ENCODE measurements around the gene NOG.

NOG gene

DNA sequence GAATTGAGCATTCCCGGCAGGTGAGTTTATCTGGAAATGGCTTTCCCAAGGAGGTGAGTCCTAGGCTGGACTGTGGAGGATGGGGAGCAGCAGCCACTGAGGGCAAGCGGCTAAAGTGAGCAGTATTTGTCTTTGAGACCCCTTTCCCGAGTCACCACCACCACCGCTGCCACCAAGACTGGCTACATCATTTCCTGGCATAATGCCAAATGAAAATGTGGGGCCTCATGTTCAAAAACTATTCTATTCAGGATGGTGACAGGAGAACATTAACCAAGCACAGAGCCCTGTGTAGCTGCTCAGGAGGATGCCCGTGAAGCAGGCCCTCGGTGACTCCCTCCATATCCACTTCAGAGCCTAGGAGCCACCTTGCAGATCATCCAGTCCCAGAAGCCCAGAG, 46.0 kb downstream of the NOG start:
- DNase-seq: no peak

DNA sequence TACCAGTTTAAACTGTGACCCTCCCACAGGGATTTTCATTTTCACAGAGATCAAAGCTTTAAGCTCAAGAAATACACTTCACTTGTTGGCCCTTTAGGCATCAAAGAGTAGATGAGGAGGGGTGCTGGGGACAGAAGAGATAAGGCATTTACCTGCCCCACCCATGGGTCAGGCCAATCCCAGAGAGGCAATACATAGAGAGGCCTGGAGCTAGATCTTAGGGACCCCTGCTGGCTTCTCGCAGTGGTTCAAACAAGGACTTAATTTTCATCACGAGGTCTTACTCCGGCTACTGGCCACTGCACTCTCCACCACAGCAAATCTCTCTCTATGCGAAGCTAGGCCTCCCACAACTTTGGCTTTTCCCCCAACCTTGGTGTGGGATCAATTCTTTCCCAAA, 46.6 kb downstream of the NOG start:
- no peak for DNase-seq

DNA sequence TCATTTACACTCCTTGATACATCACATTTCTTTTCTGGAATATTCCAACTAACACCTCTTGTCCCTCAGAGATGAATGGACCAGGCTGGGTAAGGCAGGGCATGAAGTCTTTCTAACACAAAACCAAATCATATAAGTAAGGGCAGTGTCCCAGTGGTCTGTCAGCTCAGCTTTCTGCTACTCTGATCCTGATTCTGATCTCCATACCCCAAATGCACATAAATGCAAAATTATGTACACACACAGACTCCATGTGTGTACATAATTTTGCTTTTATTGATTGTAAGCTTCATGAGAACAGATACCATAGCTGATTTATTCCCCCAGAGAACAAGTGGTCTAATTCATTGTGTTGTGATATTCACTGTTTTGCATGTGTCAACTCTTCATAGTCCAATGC, 47.9 kb downstream of the NOG start:
- no peak for DNase-seq

DNA sequence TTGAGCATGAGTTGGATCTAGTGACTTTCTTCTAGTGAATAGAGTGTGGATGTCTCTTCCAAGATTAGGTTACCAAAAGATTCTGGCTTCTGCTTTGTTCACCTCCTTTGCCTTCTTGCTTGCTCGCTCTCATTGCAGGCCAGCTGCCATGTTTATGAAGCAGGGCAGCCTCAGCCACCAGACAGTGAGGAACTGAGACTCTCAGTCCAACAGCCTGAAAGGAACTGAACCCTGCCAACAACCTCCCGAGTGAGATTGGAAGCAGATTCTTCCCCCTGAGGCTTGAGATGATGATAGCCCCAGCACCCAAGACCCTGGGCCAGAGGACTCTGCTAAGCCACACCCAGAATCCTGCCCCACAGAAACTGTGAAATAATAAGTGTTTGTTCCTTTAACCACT, 48.4 kb downstream of the NOG start:
- DNase-seq: no peak

DNA sequence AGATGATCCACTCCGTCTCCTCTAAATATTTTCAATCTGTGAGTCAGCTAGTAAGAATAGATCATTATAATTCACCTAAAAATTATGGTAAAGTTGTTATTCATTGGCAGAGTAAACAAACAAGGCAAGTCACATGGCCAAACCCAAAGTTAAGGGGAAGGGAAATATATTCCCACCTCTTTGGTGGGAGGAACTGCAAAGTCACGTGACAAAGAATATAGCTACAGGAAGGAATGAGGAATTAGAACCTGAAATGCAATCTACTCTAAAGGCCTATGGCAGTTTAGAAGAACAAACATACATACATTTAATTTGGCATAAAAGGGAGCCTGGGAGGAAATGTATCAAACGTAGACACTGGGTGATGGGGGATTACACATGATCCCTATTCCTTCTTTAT, 48.9 kb downstream of the NOG start:
- DNase-seq: no peak

Data from NCI-H1417 (cell line).